HG03095 (cell line): Measurements from ENCODE around the gene METTL21C.
A peak's percentile ranks its signal among the peaks of the same experiment; 100 is the strongest.

Experiments
- ATAC-seq: cut with Tn5 transposase; IDR thresholded peaks from one replicate; pipeline ENCODE4 v1.9.1; 2021; ENCODE audit warnings: moderate library complexity; ENCODE audit not compliant: unreplicated experiment

METTL21C gene

GRCh38 chr13:102694937-102695336, at the start of gene METTL21C:
METTL21C (minus strand) TSS chr13:102695044; CDS start chr13:102694498, 546 bp downstream.
- ATAC-seq = no peak

- ATAC-seq = no peak
Measured at GRCh38 chr13:102742506-102742905, 47.7 kb upstream of the METTL21C start.

- no peak for ATAC-seq
Measured at GRCh38 chr13:102742101-102742500, 47.3 kb upstream of the METTL21C start.

- ATAC-seq = no peak
Measured at GRCh38 chr13:102729560-102730270, 34.9 kb upstream of the METTL21C start.

- ATAC-seq = peak; percentile 60
Measured at GRCh38 chr13:102726430-102726829, 31.6 kb upstream of the METTL21C start.

GRCh38 chr13:102724923-102725322, 30.1 kb upstream of the METTL21C start:
- no peak for ATAC-seq

GRCh38 chr13:102721800-102722231, 27.0 kb upstream of the METTL21C start:
- ATAC-seq = no peak

GRCh38 chr13:102718746-102719145, 23.9 kb upstream of the METTL21C start:
- no peak for ATAC-seq

- ATAC-seq = no peak
Measured at GRCh38 chr13:102715447-102715846, 20.6 kb upstream of the METTL21C start.

GRCh38 chr13:102710261-102710679, 15.4 kb upstream of the METTL21C start:
- no peak for ATAC-seq

- ATAC-seq = no peak
Measured at GRCh38 chr13:102709536-102709935, 14.7 kb upstream of the METTL21C start.

- no peak for ATAC-seq
Measured at GRCh38 chr13:102708991-102709390, 14.1 kb upstream of the METTL21C start.

GRCh38 chr13:102708211-102708610, 13.4 kb upstream of the METTL21C start:
- ATAC-seq = no peak

- ATAC-seq = no peak
Measured at GRCh38 chr13:102707467-102707866, 12.6 kb upstream of the METTL21C start.

GRCh38 chr13:102704238-102705058, 9.6 kb upstream of the METTL21C start:
- no peak for ATAC-seq

- no peak for ATAC-seq
Measured at GRCh38 chr13:102703726-102704035, 8.8 kb upstream of the METTL21C start.

GRCh38 chr13:102702965-102703725, 8.3 kb upstream of the METTL21C start:
- no peak for ATAC-seq

- no peak for ATAC-seq
Measured at GRCh38 chr13:102701331-102701730, 6.5 kb upstream of the METTL21C start.

GRCh38 chr13:102700088-102701031, 5.5 kb upstream of the METTL21C start:
- ATAC-seq = no peak

GRCh38 chr13:102699504-102699903, 4.7 kb upstream of the METTL21C start:
- ATAC-seq = no peak

- no peak for ATAC-seq
Measured at GRCh38 chr13:102698649-102698980, 3.8 kb upstream of the METTL21C start.
